ENCODE measurements around the gene STAT2.

GRCh38 chr12:56308714-56309113, 51.2 kb downstream of the STAT2 start:
- no peak for TF ChIP-seq EZH2 (IDR thresholded peaks at IDR 0.05; ENCODE audit: borderline replicate concordance, low read length)
- no peak for TF ChIP-seq CTCF (conservative IDR thresholded peaks at IDR 0.05 in 1 of 2, IDR thresholded peaks at IDR 0.05 in 1 of 2; ENCODE audit: extremely low read depth in 1 of 2, insufficient read depth in 1 of 2, low read depth in 1 of 2, low read length in 2 of 2)
